Measurements from ENCODE around the gene ESYT1.

GRCh38 chr12:56127888-56128669 lies at the start of gene ESYT1:
- TF ChIP-seq CTCF (IDR thresholded peaks at IDR 0.05), result peak in 1 of 3 donors; percentile 38
- peak; percentile 48 for TF ChIP-seq EP300 (IDR thresholded peaks at IDR 0.05)

Measured in ovary (tissue), 3 donors.